Neural progenitor cell (in vitro differentiated cells): ENCODE results near the gene EXPH5. TPM values are rescaled to one million over a fixed set of nuclear protein-coding genes. Genes with fewer than 3 reads are reported as not detected.

Source experiments
- DNase-seq: peaks from one replicate; pipeline ENCODE4 v3.0.0-alpha.2; 2016; ENCODE audit warnings: low spot score
- H2AFZ ChIP-seq: fragments of 200-600 bp; sonication (generic); replicated peaks from 2 replicates; pipeline ENCODE4 v1.6.1; 2016; ENCODE audit warnings: antibody characterized with exemption
- H3F3A ChIP-seq: fragments of 200-600 bp; sonication (generic); 2 replicates; pipeline ENCODE4 v1.6.1; 2016; ENCODE audit warnings: antibody characterized with exemption, low read depth
- H3K27ac ChIP-seq: fragments of 200-600 bp; sonication (generic); 2 replicates; pipeline ENCODE4 v1.5.1; 2016; ENCODE audit warnings: mild to moderate bottlenecking
- H3K27me3 ChIP-seq: fragments of 200-600 bp; sonication (generic); 2 replicates; pipeline ENCODE4 v1.6.1; 2016; ENCODE audit warnings: mild to moderate bottlenecking, moderate library complexity
- H3K36me3 ChIP-seq: fragments of 200-600 bp; sonication (generic); 2 replicates; pipeline ENCODE4 v1.5.1; 2016
- H3K4me1 ChIP-seq: fragments of 200-600 bp; sonication (generic); 2 replicates; pipeline ENCODE4 v1.6.1; 2016; ENCODE audit warnings: mixed run types
- H3K4me2 ChIP-seq: fragments of 200-600 bp; sonication (generic); 2 replicates; pipeline ENCODE4 v1.6.1; 2016
- H3K4me3 ChIP-seq: fragments of 200-600 bp; sonication (generic); 2 replicates; pipeline ENCODE4 v1.5.1; 2016
- H3K79me2 ChIP-seq: fragments of 200-600 bp; sonication (generic); 2 replicates; pipeline ENCODE4 v1.6.1; 2016; ENCODE audit warnings: low read depth
- H3K9ac ChIP-seq: fragments of 200-600 bp; sonication (generic); 2 replicates; pipeline ENCODE4 v1.6.1; 2016
- H3K9me3 ChIP-seq: fragments of 200-600 bp; sonication (generic); 2 replicates; pipeline ENCODE4 v1.5.1; 2016; ENCODE audit warnings: low read depth
- H4K20me1 ChIP-seq: fragments of 200-600 bp; sonication (generic); 2 replicates; pipeline ENCODE4 v1.6.1; 2016; ENCODE audit warnings: low read depth
- H3K27ac Mint-ChIP-seq: 3 replicates; pipeline ENCODE4 v1.8.0; 2021; ENCODE audit warnings: mixed read lengths
- H3K27me3 Mint-ChIP-seq: 2 replicates; pipeline ENCODE4 v1.8.0; 2022; ENCODE audit warnings: low read depth, mild to moderate bottlenecking, inconsistent platforms, moderate library complexity, mixed read lengths; ENCODE audit not compliant: insufficient read depth
- H3K36me3 Mint-ChIP-seq: 3 replicates; pipeline ENCODE4 v1.8.0; 2021; ENCODE audit warnings: mixed read lengths
- H3K4me1 Mint-ChIP-seq: 3 replicates; pipeline ENCODE4 v1.8.0; 2021; ENCODE audit warnings: mixed read lengths
- H3K4me3 Mint-ChIP-seq: 3 replicates; pipeline ENCODE4 v1.8.0; 2021; ENCODE audit warnings: mild to moderate bottlenecking, moderate library complexity, mixed read lengths
- H3K9me3 Mint-ChIP-seq: 3 replicates; pipeline ENCODE4 v1.8.0; 2020; ENCODE audit warnings: mixed read lengths
- CTCF ChIP-seq: fragments of 200-600 bp; sonication (generic); IDR thresholded peaks from 2 replicates; pipeline ENCODE4 v1.5.1; 2017; ENCODE audit warnings: antibody characterized with exemption, mild to moderate bottlenecking
- EZH2 ChIP-seq: fragments of 200-600 bp; sonication (generic); IDR thresholded peaks from 2 replicates; pipeline ENCODE4 v1.6.1; 2017; ENCODE audit warnings: antibody characterized with exemption, mild to moderate bottlenecking, moderate library complexity
- EZH2phosphoT487 ChIP-seq: fragments of 200-600 bp; sonication (generic); IDR thresholded peaks from 2 replicates; pipeline ENCODE4 v1.6.1; 2017; ENCODE audit warnings: antibody characterized with exemption
- total RNA-seq: library from RNA; depleted of rRNA; stranded (reverse); fragments of >200 nt; gene quantifications from 2 replicates; pipeline ENCODE4 v1.2.3, GENCODE V29; 2015; ENCODE audit warnings: low replicate concordance

Gene EXPH5
- total RNA-seq, 1 donor from 2014 or later, result 1.4 TPM

GRCh38 chr11:108538502-108538901 lies 55.1 kb downstream of the EXPH5 start:
- Mint-ChIP-seq H3K36me3 (no peaks in the 10 kb centered on the region), H3K9me3 (no peaks in the 10 kb centered on the region), H3K27ac (no peak overlapping the region), H3K4me3 (no peak overlapping the region), H3K4me1 (peaks cover 11% of the 10 kb centered on the region), H3K27me3 (no peaks in the 10 kb centered on the region)
- Histone ChIP-seq H3K36me3 (no peaks in the 10 kb centered on the region), H3K4me1 (peaks cover 19% of the 10 kb centered on the region), H2AFZ (peak overlapping the region; percentile 41), H3K27me3 (no peaks in the 10 kb centered on the region), H4K20me1 (no peaks in the 10 kb centered on the region), H3K9me3 (no peaks in the 10 kb centered on the region), H3K79me2 (no peaks in the 10 kb centered on the region), H3K4me3 (no peak overlapping the region), H3K9ac (no peak overlapping the region), H3K4me2 (no peak overlapping the region), H3K27ac (no peak overlapping the region), H3F3A (peaks cover 5% of the 10 kb centered on the region)
- DNase-seq, result no peak
- TF ChIP-seq CTCF, result no peak
- no peak for TF ChIP-seq EZH2
- no peak for TF ChIP-seq EZH2phosphoT487

GRCh38 chr11:108538022-108538424 lies 55.5 kb downstream of the EXPH5 start:
- no peaks in the 10 kb centered on the region for H3K27me3 ChIP-seq
- H3K4me2 ChIP-seq, result no peak overlapping the region
- H4K20me1 ChIP-seq, result no peaks in the 10 kb centered on the region
- no peaks in the 10 kb centered on the region for H3K79me2 ChIP-seq
- H3K4me3 ChIP-seq, result no peak overlapping the region
- Mint-ChIP-seq H3K27me3 (no peaks in the 10 kb centered on the region), H3K27ac (no peak overlapping the region), H3K9me3 (no peaks in the 10 kb centered on the region), H3K36me3 (no peaks in the 10 kb centered on the region), H3K4me1 (peaks cover 11% of the 10 kb centered on the region), H3K4me3 (no peak overlapping the region)
- H3K27ac ChIP-seq, result no peak overlapping the region
- no peaks in the 10 kb centered on the region for H3K9me3 ChIP-seq
- DNase-seq, result no peak
- peak overlapping the region; percentile 77 for H2AFZ ChIP-seq
- peaks cover 5% of the 10 kb centered on the region for H3F3A ChIP-seq
- H3K36me3 ChIP-seq, result no peaks in the 10 kb centered on the region
- no peak for TF ChIP-seq EZH2phosphoT487
- TF ChIP-seq EZH2, result no peak
- no peak for TF ChIP-seq CTCF
- peaks cover 19% of the 10 kb centered on the region for H3K4me1 ChIP-seq
- H3K9ac ChIP-seq, result no peak overlapping the region

- no peak overlapping the region for H3K27ac ChIP-seq
- Mint-ChIP-seq H3K4me3 (no peak overlapping the region), H3K4me1 (peaks cover 11% of the 10 kb centered on the region), H3K27me3 (no peaks in the 10 kb centered on the region), H3K9me3 (no peaks in the 10 kb centered on the region), H3K36me3 (no peaks in the 10 kb centered on the region), H3K27ac (no peak overlapping the region)
- no peaks in the 10 kb centered on the region for H3K27me3 ChIP-seq
- H3K79me2 ChIP-seq, result no peaks in the 10 kb centered on the region
- no peak overlapping the region for H3K9ac ChIP-seq
- H3K36me3 ChIP-seq, result no peaks in the 10 kb centered on the region
- no peak overlapping the region for H3K4me3 ChIP-seq
- TF ChIP-seq CTCF (no peak), EZH2phosphoT487 (no peak), EZH2 (no peak)
- no peak for DNase-seq
- no peak overlapping the region for H2AFZ ChIP-seq
- H3F3A ChIP-seq, result peaks cover 5% of the 10 kb centered on the region
- peaks cover 19% of the 10 kb centered on the region for H3K4me1 ChIP-seq
- H3K9me3 ChIP-seq, result no peaks in the 10 kb centered on the region
- H3K4me2 ChIP-seq, result no peak overlapping the region
- no peaks in the 10 kb centered on the region for H4K20me1 ChIP-seq
Measured at GRCh38 chr11:108536783-108537182, 56.8 kb downstream of the EXPH5 start.
